ENCODE measurements around the gene ADGRL3.

GRCh38 chr4:61400439-61401038 lies 200.4 kb downstream of the ADGRL3 start:
- TF ChIP-seq ZNF274 (IDR thresholded peaks at IDR 0.05; ENCODE audit: low read length) (no peak), ZNF274 (tag by site-specific recombination; IDR thresholded peaks at IDR 0.05; ENCODE audit: borderline replicate concordance) (no peak), CTCF (tag by site-specific recombination; IDR thresholded peaks at IDR 0.05) (no peak)

Data from HEK293 (cell line).